Heart right ventricle (tissue), 16 donors: ENCODE measurements around the gene BLOC1S2. TPM values are rescaled to one million over a fixed set of nuclear protein-coding genes. Genes with fewer than 3 reads are reported as not detected.

Experiments
- ATAC-seq, 8 donors: fragments of 200-7000 bp; cut with Tn5 transposase; one replicate each; pipeline ENCODE4 v1.9.1; 2020; ENCODE audit warnings: mild to moderate bottlenecking in 8 of 8, moderate library complexity in 8 of 8, moderate number of reproducible peaks in 1 of 8
- DNase-seq, 2 donors: peaks; one replicate each; pipeline ENCODE4 v3.0.0-alpha.2; 2020
- H3K27ac ChIP-seq, 10 donors: fragments of 200-600 bp; sonication (generic) in 2 of 10; one replicate each; pipeline versions ENCODE4 v1.5.0 to v1.8.0; 2020 to 2022; ENCODE audit warnings: mild to moderate bottlenecking in 3 of 10
- H3K27me3 ChIP-seq, 7 donors: fragments of 200-600 bp; one replicate each; pipeline ENCODE4 v1.8.0; 2021 to 2022; ENCODE audit warnings: mild to moderate bottlenecking in 2 of 7
- H3K36me3 ChIP-seq, 9 donors: fragments of 200-600 bp; sonication (generic) in 1 of 9; one replicate each; pipeline versions ENCODE4 v1.5.0 to v1.8.0; 2020 to 2022; ENCODE audit warnings: mild to moderate bottlenecking in 2 of 9
- H3K4me1 ChIP-seq, 9 donors: fragments of 200-600 bp; sonication (generic) in 1 of 9; one replicate each; pipeline versions ENCODE4 v1.5.0 to v1.8.0; 2020 to 2022; ENCODE audit warnings: mild to moderate bottlenecking in 4 of 9
- H3K4me3 ChIP-seq, 10 donors: fragments of 200-600 bp; sonication (generic) in 2 of 10; one replicate each; pipeline versions ENCODE4 v1.5.0 to v1.8.0; 2020 to 2022; ENCODE audit warnings: mild to moderate bottlenecking in 7 of 10, moderate library complexity in 2 of 10
- H3K9me3 ChIP-seq, 11 donors: fragments of 200-600 bp in 10 of 11; sonication (generic) in 2 of 11; one replicate each; pipeline versions ENCODE4 v1.5.0 to v1.8.0; 2013 to 2022; ENCODE audit warnings: mild to moderate bottlenecking in 2 of 11, control low read depth in 1 of 11, moderate library complexity in 1 of 11
- CTCF ChIP-seq, 9 donors: fragments of 200-600 bp; sonication (generic) in 2 of 9; IDR thresholded peaks; one replicate each; pipeline versions ENCODE4 v1.5.0 to v1.8.0; 2021 to 2022; ENCODE audit warnings: antibody characterized with exemption in 9 of 9, mild to moderate bottlenecking in 5 of 9, moderate library complexity in 1 of 9
- WGBS, 2 donors: extraction: QIAGEN DNeasy Blood & Tissue Kit; methylation state at CpG; one replicate each; pipeline ENCODE4 v1.1.7; 2013; ENCODE audit warnings: inconsistent platforms in 1 of 2; 5-methylcytosine and 5-hydroxymethylcytosine counted together
- intact Hi-C, 10 donors: fragments of 100-400 bp; cut with DNase I; formaldehyde crosslinking; loops; one replicate each; pipeline versions ENCODE4 v1.11.1 to v1.14.2; 2022
- polyA plus RNA-seq, 2 donors: library from polyadenylated mRNA; stranded (reverse); fragments of 200-250 nt; gene quantifications; one replicate each; pipeline ENCODE4 v1.2.3, GENCODE V29; 2013
- total RNA-seq, 10 donors: library from RNA; stranded (reverse); fragmentation: NEBNext Ultra II Directional in 3 of 10; extraction: Animal tissue kit (Norgen Biotek cat#: 25700) in 3 of 10; gene quantifications; one replicate each; pipeline versions ENCODE4 v1.2.1 to v1.2.4, GENCODE V29; 2021 to 2023
- donor health status: Arrhythmogenic right ventricular cardiomyopathy.
- donor health status: ischemic (EF 13 %, LVEDD 7.1; RV severe dilation, severe dysfunction).
- donor health status: healthy with polysubstance abuse.
- donor health status: DM: no; HTN: yes; CAD: no.
- donor health status: DM: no; HTN: no; CAD: no.
- donor health status: ischemic (EF 25% LVEDD 6.9; RV normal size, moderate dysfunction).
- donor health status: ischemic (EF 25% LVEDD 5.7; RV mildly dilated, moderate dysfunction).
- donor health status: healthy.
- donor health status: DM: yes; HTN: yes; CAD: no.
- donor health status: Ischemic cardiomyopathy.
- donor health status: ischemic (EF 35%, LVEDD 5.7; RV mildly dilated, moderate dysfunction).
- donor health status: nonischemic (EF 11% LVEDD 7.7; RV severe dilation, severe dysfunction).
- donor health status: DM: yes; HTN: yes; CAD: no.
- donor health status: PGD.
- donor health status: ischemic (EF 29% LVEDD 5.4; RV normal size, mild dysfunction).
- donor health status: nonischemic (EF 23%, LVEDD 6.1; RV moderate dilation, normal function).

BLOC1S2 gene
- total and polyA plus RNA-seq, 12 donors: 13.6 to 32.2 (median 19.8) TPM

- no peak for TF ChIP-seq CTCF (IDR thresholded peaks at IDR 0.05)
- peaks cover 0 to 92% (median 60%) of the 10 kb centered on the region in 7 donors for H3K27me3 ChIP-seq
- no peaks in the 10 kb centered on the region for H3K4me1 ChIP-seq
- DNase-seq (no peak), ATAC-seq (no peak)
- H3K36me3 ChIP-seq: no peaks in the 10 kb centered on the region
- 71 to 81% methylated on average over 4 of the region's 4 CpGs for WGBS, 2 donors
- H3K27ac ChIP-seq: no peak overlapping the region
- intact Hi-C loops: no loop called here
- H3K4me3 ChIP-seq: no peak overlapping the region
- H3K9me3 ChIP-seq: no peaks in the 10 kb centered on the region
These were observed 29.1 kb upstream of the BLOC1S2 start for GRCh38 chr10:100315615-100316014.

- Histone ChIP-seq H3K4me1 (no peaks in the 10 kb centered on the region), H3K36me3 (no peaks in the 10 kb centered on the region), H3K27me3 (peaks cover 0 to 88% (median 46%) of the 10 kb centered on the region in 7 donors), H3K27ac (no peak overlapping the region), H3K4me3 (no peak overlapping the region), H3K9me3 (no peaks in the 10 kb centered on the region)
- intact Hi-C loops: no loop called here
- WGBS, 2 donors: 67 to 70% methylated on average over 4 of the region's 4 CpGs
- DNase-seq (no peak), ATAC-seq (no peak)
- no peak for TF ChIP-seq CTCF (IDR thresholded peaks at IDR 0.05)
These were observed 24.8 kb upstream of the BLOC1S2 start for GRCh38 chr10:100311298-100311697.

GRCh38 chr10:100307684-100308083, 21.2 kb upstream of the BLOC1S2 start:
- ATAC-seq (no peak), DNase-seq (no peak)
- no peaks in the 10 kb centered on the region for H3K4me1 ChIP-seq
- TF ChIP-seq CTCF (IDR thresholded peaks at IDR 0.05): no peak
- H3K9me3 ChIP-seq: no peaks in the 10 kb centered on the region
- intact Hi-C loops: no loop called here
- peaks cover 0 to 88% (median 54%) of the 10 kb centered on the region in 7 donors for H3K27me3 ChIP-seq
- H3K27ac ChIP-seq: no peak overlapping the region
- 79 to 84% methylated on average over 3 of the region's 3 CpGs for WGBS, 2 donors
- no peaks in the 10 kb centered on the region for H3K36me3 ChIP-seq
- no peak overlapping the region for H3K4me3 ChIP-seq

- no peak overlapping the region for H3K27ac ChIP-seq
- H3K9me3 ChIP-seq: no peaks in the 10 kb centered on the region
- peaks cover 0 to 79% (median 45%) of the 10 kb centered on the region in 7 donors for H3K27me3 ChIP-seq
- DNase-seq: no peak
- H3K36me3 ChIP-seq: no peaks in the 10 kb centered on the region
- no peak for ATAC-seq
- H3K4me3 ChIP-seq: no peak overlapping the region
- intact Hi-C loops: no loop called here
- H3K4me1 ChIP-seq: no peaks in the 10 kb centered on the region
- 93 to 94% methylated on average over 5 of the region's 5 CpGs for WGBS, 2 donors
- TF ChIP-seq CTCF (IDR thresholded peaks at IDR 0.05): no peak
These were observed 20.4 kb upstream of the BLOC1S2 start for GRCh38 chr10:100306861-100307260.
